Right cardiac atrium (tissue), 5 donors: ENCODE measurements around the gene PKNOX2. TPM values are rescaled to one million over a fixed set of nuclear protein-coding genes. Genes with fewer than 3 reads are reported as not detected.

ENCODE experiments used
- ATAC-seq, 2 donors: fragments of 200-7000 bp; cut with Tn5 transposase; one replicate each; pipeline versions ENCODE4 v1.8.0 to v1.9.1; 2020; ENCODE audit warnings: moderate library complexity in 2 of 2, mild to moderate bottlenecking in 1 of 2
- DNase-seq, 3 donors: peaks; one replicate each; pipeline ENCODE4 v3.0.0-alpha.2; 2020
- H3K27ac ChIP-seq: one replicate; pipeline ENCODE4 v1.5.1; 2013; ENCODE audit warnings: mild to moderate bottlenecking, low read length, control low read depth, moderate library complexity
- H3K27me3 ChIP-seq: one replicate; pipeline ENCODE4 v1.6.1; 2013; ENCODE audit not compliant: control insufficient read depth, insufficient read depth
- H3K4me1 ChIP-seq: one replicate; pipeline ENCODE4 v1.6.1; 2013; ENCODE audit warnings: low read length; ENCODE audit not compliant: control insufficient read depth, insufficient read depth
- H3K4me3 ChIP-seq: one replicate; pipeline ENCODE4 v1.5.1; 2013; ENCODE audit warnings: low read length, control low read depth
- H3K9me3 ChIP-seq: one replicate; pipeline ENCODE4 v1.6.1; 2013; ENCODE audit warnings: low read length; ENCODE audit not compliant: control insufficient read depth
- WGBS: extraction: QIAGEN DNeasy Blood & Tissue Kit; methylation state at CpG from one replicate; pipeline ENCODE4 v1.1.7; 2013; 5-methylcytosine and 5-hydroxymethylcytosine counted together
- intact Hi-C, 4 donors: fragments of 100-400 bp; cut with DNase I; formaldehyde crosslinking; loops; one replicate each; pipeline versions ENCODE4 v1.11.0 to v1.14.0; 2022 to 2023
- polyA plus RNA-seq: library from polyadenylated mRNA; stranded (reverse); fragments of 200-250 nt; gene quantifications from one replicate; pipeline ENCODE4 v1.2.3, GENCODE V29; 2013
- total RNA-seq, 4 donors: library from RNA; stranded (reverse); fragmentation: NEBNext Ultra II Directional; extraction: Animal tissue kit (Norgen Biotek cat#: 25700); gene quantifications; one replicate each; pipeline ENCODE4 v1.2.1, GENCODE V29; 2021
- donor health status: healthy with polysubstance abuse.
- donor health status: DM: no; HTN: yes; CAD: no.
- donor health status: DM: no; HTN: no; CAD: no.
- donor health status: DM: no; HTN: yes; CAD: no; lungs with severe emphysema.
- donor health status: DM: yes; HTN: yes; CAD: no.

Gene PKNOX2
- total and polyA plus RNA-seq, 5 donors = 8.1 to 20.2 (median 17.6) TPM

DNA sequence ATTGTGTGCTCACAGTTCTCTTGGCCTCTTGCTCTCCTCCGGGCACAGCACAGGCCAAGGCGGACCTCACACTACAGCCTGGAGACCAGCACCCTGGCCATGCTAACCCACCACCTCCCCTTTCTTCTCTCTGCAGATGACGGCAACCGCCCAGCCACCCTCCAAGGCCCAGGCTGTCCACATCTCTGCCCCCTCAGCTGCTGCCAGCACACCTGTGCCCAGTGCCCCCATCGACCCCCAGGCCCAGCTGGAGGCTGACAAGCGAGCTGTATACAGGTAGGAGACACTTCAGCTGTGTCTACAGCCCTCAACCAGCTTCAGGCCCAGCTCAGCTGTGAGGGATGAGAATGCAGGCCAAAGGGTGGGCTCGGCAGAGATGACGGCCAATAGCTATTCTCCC lies 203.2 kb downstream of the PKNOX2 start:
- Histone ChIP-seq H3K27me3 (no peaks in the 10 kb centered on the region), H3K27ac (no peak overlapping the region), H3K4me3 (no peak overlapping the region), H3K9me3 (no peaks in the 10 kb centered on the region), H3K4me1 (peaks cover 5% of the 10 kb centered on the region)
- DNase-seq (no peak), ATAC-seq (no peak)
- WGBS = 90% methylated on average over 8 of the region's 8 CpGs
- intact Hi-C loops = no loop called here

DNA sequence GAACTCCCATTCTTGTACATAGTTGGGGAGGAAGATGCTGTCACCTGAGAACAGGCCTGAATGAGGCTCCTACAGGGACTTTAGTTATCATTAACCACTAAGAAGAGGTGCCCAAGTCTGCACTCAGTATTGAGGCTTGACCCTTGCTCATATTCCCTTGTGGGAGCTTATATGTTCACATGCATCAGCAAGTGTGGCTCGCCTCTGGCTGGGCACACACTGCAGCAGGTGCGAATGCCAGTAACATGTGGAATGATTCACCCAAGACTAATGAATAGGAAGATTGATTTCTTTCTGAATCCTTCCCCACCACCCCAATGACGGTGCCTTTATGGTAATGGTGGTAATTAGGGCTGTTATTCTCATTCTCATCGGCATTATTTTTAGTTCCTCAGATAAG lies 204.2 kb downstream of the PKNOX2 start:
- H3K4me3 ChIP-seq = no peak overlapping the region
- ATAC-seq = no peak
- WGBS = 75% methylated on average over 4 of the region's 4 CpGs
- H3K9me3 ChIP-seq = no peaks in the 10 kb centered on the region
- H3K27ac ChIP-seq = peak overlapping the region; percentile 0
- intact Hi-C loops = no loop called here
- no peaks in the 10 kb centered on the region for H3K27me3 ChIP-seq
- no peak for DNase-seq
- H3K4me1 ChIP-seq = peaks cover 6% of the 10 kb centered on the region

DNA sequence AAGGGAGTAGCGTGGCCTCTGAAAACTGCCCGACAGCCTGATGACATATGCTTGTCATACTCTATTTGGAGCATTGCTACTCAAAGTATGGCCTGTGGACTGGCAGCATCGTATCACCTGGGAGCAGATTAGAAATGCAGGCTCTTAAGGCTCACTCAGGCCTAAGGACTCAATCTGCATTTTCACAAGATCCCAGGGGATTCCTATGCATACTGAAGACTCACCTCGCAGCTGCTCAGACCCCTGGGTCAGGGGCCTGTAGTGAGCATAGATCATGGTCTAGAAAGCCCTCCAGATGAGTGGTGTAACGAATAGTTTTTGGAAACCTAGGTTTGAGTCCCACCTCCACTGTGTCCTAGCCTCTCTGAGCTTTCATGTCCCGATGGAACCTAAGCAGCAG lies 205.3 kb downstream of the PKNOX2 start:
- 75% methylated on average over 6 of the region's 6 CpGs for WGBS
- Histone ChIP-seq H3K27me3 (no peaks in the 10 kb centered on the region), H3K4me3 (no peak overlapping the region), H3K27ac (no peak overlapping the region), H3K4me1 (peaks cover 6% of the 10 kb centered on the region), H3K9me3 (no peaks in the 10 kb centered on the region)
- ATAC-seq = no peak
- DNase-seq = no peak
- intact Hi-C loops = no loop called here

DNA sequence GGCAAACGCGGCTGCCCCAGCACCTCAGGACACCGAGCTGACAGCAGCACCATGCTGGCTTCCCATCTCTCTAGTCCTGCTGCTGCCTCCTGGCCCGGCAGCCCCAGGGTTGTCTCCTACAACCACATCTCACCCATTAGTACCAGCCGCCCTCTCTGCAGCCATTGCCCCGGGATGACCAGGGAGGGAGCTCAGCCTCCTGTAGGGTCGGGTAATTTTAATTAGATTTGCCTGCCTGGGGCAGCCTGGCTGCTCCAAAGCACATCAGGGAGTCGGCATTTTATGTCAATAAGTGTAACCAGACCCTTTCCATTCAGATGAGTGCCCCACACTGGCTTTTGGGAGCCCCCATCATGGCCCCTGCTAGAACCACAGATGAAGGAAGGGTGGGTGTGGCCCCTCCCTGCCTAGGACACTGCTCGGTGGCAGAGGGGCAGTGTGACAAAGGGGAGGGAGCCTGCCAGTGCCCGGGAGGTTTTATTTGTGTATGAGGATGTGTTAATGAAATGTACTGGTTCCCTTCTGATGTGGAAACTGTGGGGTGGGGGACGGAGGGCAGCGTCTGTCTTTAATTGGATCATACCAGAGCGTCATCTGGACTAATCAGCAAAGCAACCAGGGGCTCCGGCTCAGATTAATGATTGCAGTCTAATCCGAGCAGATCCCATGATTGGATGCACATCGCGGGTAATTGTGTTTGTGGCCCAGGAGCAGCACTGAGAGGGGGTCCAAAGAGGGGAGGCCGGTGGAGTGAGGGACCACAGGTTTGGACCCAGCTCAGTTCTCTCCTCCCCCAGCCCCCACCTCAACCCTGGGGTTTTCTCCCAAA lies 206.2 kb downstream of the PKNOX2 start:
- DNase-seq (no peak), ATAC-seq (no peak)
- Histone ChIP-seq H3K4me3 (no peak overlapping the region), H3K9me3 (no peaks in the 10 kb centered on the region), H3K4me1 (peaks cover 11% of the 10 kb centered on the region), H3K27me3 (no peaks in the 10 kb centered on the region), H3K27ac (no peak overlapping the region)
- WGBS = 55% methylated on average over 18 of the region's 18 CpGs
- intact Hi-C loops = no loop called here

DNA sequence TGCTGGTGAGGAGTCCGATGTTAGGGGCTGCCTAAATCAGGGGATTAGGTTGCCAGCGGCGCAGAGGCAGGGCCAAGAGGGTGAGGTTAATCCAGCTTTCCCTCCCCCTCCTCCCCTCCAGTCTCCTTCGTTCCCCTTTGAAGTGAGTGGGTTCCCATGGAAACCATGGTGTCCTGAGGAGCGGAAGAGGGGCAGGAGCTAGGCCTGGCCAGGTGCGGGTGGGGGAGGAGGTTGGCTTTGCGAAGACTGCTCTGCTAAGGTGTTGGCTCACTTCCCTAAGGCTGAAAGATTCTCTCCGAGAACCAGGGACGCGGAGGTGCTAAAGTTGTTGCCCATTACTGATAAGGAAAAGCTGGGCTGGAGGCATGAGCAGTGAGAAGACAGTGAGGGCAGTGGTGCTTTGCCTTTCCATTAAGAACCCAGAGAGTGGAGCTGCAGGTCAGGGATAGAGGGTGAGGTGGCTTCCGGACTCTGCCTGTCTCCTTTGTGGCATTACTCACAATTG lies 206.9 kb downstream of the PKNOX2 start:
- whole genome bisulfite sequencing = 65% methylated on average over 11 of the region's 11 CpGs
- H3K4me1 ChIP-seq = peaks cover 13% of the 10 kb centered on the region
- H3K27ac ChIP-seq = no peak overlapping the region
- intact Hi-C loops = no loop called here
- no peak for DNase-seq
- H3K4me3 ChIP-seq = no peak overlapping the region
- H3K27me3 ChIP-seq = no peaks in the 10 kb centered on the region
- no peaks in the 10 kb centered on the region for H3K9me3 ChIP-seq
- ATAC-seq = no peak

DNA sequence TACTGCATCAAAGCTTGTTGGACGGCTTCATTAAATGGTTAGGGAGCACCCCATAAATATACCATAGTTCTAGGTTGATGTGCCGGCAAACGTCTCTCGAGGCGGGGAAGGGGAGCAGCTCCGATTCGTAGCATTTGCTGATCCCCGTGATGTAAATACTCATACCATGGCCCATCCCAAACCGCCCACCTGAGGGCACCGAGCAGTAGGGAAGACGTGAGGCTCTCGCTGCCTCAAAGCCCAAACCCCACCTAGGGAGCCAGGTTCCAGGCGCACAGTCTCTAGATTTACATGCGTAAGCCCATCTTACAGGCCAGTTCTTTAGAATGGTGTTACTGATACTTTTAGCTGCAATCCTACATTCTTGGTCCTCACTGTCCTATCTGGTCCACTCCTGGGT lies 207.5 kb downstream of the PKNOX2 start:
- no peak for DNase-seq
- WGBS = 89% methylated on average over 14 of the region's 14 CpGs
- no peak for ATAC-seq
- intact Hi-C loops = no loop called here
- Histone ChIP-seq H3K4me3 (no peak overlapping the region), H3K27ac (no peak overlapping the region), H3K27me3 (no peaks in the 10 kb centered on the region), H3K4me1 (peaks cover 14% of the 10 kb centered on the region), H3K9me3 (no peaks in the 10 kb centered on the region)

DNA sequence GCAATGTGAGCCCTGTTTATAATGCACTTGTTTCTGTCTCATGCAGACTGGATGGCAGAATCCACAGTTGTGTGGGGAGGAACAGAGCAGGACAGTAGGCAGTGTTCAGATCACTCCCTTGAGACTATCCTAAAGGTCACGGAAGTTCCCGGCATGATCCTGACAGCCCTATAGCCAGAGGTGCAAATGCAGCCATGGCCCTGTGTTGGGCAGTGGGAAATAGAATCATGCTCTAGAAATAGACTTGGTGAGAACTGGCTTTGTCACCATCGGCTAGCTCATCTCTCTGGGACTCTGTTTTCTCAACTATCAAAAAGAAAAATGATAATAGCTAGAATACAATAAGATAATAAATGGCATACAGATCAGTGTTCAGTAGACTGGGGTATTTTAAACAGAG lies 208.4 kb downstream of the PKNOX2 start:
- Histone ChIP-seq H3K4me3 (no peak overlapping the region), H3K4me1 (peaks cover 17% of the 10 kb centered on the region), H3K27me3 (no peaks in the 10 kb centered on the region), H3K27ac (peak overlapping the region; percentile 83), H3K9me3 (no peaks in the 10 kb centered on the region)
- DNase-seq = no peak
- intact Hi-C loops = no loop called here
- peak in 1 of 2 donors; percentile 23 for ATAC-seq
- WGBS = 38% methylated on average over 3 of the region's 3 CpGs

DNA sequence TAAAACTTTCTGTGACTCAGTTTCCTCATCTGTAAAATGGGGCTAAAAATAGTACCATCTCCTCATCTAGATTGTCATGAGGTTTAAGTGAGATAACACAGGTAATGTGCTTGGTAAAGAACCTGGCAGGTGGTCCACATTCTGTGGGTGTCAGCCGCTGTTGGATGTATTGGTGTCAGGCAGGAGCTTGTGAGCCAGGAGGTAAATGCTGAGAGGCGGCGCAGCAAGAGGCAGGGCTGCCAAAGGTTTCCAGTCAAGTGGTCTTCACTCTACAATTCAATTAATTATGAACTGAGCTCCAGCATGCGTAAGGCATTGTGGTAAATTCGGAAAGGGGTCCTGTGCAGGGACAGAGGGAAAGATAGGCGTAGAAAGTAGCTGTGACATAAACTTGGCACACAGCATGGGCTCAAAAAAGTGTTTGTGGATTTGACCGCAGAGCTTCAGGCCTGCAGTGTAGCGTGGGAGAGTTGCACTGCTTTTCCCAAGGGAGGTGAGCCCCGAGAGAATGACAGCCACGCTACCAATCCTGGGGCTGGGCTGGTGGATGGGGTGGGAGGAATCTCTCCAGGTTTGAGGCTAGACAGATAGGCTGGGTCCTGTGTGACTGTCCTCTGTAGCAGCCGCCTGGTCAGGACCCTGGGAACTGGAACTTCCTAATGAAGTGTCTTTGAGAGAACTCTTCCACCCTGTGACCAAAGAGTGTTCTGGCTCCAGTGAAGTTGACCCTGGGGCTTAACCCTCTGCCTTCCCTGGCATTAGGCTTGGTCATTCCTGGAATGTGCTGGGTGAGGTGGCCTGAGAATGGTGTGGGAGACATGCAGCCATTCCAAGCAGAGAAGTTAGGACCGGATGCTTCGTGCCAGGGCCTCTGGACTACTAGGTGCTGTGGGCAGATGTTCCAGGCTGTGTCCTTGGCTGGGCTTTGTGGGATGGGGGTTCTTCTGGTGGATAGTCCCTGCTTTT lies 209.2 kb downstream of the PKNOX2 start:
- 53% methylated on average over 13 of the region's 13 CpGs for WGBS
- DNase-seq = peak in 2 of 3 donors; percentile 32 to 82
- ATAC-seq = peak; percentile 41 to 52

DNA sequence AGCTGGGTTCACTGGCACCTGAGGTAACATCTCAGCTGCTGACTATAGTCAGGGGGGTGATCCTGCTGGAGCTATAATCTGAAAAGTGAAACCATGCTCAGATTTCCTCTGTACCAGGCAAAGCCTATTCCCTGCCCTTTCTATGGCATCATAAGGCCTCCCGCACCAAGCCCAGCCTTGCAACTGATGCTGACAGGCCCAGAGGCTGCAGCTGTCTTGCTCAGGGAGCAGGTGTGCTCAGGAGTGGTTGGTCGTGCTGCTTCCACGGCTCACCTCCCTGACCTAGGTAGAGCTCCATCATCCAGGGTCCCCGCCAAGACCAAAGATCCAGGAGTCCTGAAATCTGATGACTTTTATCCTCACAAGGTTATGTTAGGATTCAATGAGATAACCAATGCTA lies 209.8 kb downstream of the PKNOX2 start:
- Histone ChIP-seq H3K9me3 (no peaks in the 10 kb centered on the region), H3K27ac (peak overlapping the region; percentile 83), H3K27me3 (no peaks in the 10 kb centered on the region), H3K4me3 (no peak overlapping the region), H3K4me1 (peaks cover 17% of the 10 kb centered on the region)
- DNase-seq = no peak
- WGBS = 91% methylated on average over 4 of the region's 4 CpGs
- ATAC-seq = no peak
- intact Hi-C loops = no loop called here

More for the DNA sequence above, 209.2 kb downstream of the PKNOX2 start:
- H3K4me3 ChIP-seq = no peak overlapping the region
- no peaks in the 10 kb centered on the region for H3K27me3 ChIP-seq
- peak overlapping the region; percentile 83 for H3K27ac ChIP-seq
- H3K4me1 ChIP-seq = peaks cover 17% of the 10 kb centered on the region
- intact Hi-C loops = no loop called here
- H3K9me3 ChIP-seq = no peaks in the 10 kb centered on the region

DNA sequence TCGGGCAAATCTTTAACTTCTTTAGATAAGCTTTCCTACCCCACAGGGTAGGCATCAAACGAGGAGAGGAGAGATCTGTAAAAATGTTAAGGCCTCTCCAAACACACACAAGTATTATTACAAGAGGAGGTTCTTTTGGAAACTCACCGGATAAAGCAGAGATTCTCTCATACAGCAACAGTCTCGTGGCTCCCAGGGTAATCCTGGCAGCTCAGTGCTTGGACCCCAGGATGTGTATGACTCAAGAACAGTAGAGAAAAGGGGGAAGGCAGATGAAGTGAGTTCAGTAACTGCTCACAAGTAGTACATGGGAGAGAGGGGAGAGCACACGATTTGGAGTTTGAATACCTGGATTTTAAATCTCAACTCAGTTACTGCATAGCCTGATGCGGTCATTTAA lies 210.6 kb downstream of the PKNOX2 start:
- 60% methylated on average over 6 of the region's 6 CpGs for WGBS
- ATAC-seq = no peak
- Histone ChIP-seq H3K27ac (peak overlapping the region; percentile 81), H3K4me3 (no peak overlapping the region), H3K27me3 (no peaks in the 10 kb centered on the region), H3K4me1 (peaks cover 17% of the 10 kb centered on the region), H3K9me3 (no peaks in the 10 kb centered on the region)
- no peak for DNase-seq
- intact Hi-C loops = no loop called here

DNA sequence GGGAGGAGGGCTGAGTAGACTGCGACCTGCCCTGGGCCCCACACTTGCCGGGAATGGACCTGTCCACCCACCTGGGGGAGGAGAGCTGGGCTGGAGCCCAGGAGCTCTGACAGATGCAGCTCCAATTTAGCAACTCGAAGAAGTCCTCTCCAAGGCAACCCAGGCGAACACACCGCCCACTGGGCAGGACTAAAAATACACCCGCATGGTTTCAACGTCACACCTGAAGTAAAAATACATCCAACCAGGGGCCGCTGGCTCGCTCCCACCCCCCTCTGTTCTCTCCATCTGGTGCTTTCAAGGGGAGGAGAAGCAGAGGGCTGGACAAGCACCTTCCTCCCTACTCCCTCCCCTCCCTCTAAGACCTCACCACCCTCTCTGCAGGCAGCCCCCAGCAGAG lies 211.6 kb downstream of the PKNOX2 start:
- ATAC-seq (peak; percentile 80 to 82), DNase-seq (peak; percentile 68 to 87 (median 87))
- H3K4me1 ChIP-seq = peaks cover 17% of the 10 kb centered on the region
- no peak overlapping the region for H3K4me3 ChIP-seq
- intact Hi-C loops = no loop called here
- H3K27me3 ChIP-seq = no peaks in the 10 kb centered on the region
- H3K9me3 ChIP-seq = no peaks in the 10 kb centered on the region
- 44% methylated on average over 9 of the region's 9 CpGs for WGBS
- peak overlapping the region; percentile 81 for H3K27ac ChIP-seq
